Thyroid gland (tissue), 4 donors: ENCODE measurements around the gene SURF6. TPM values are rescaled to one million over a fixed set of nuclear protein-coding genes. Genes with fewer than 3 reads are reported as not detected.
"Not testable (repeated sequence)": the region's sequence is repeated elsewhere in the genome, so short reads cannot be mapped to it uniquely, and the experiment has no call there.

Source experiments
- DNase-seq, 2 donors: peaks; one replicate each; pipeline ENCODE4 v3.0.0-alpha.2; 2019
- H3K27ac ChIP-seq, 3 donors: fragments of 200-600 bp; sonication (generic); 1 replicate in 2 of 3; 2 replicates in 1 of 3; pipeline ENCODE4 v1.5.1; 2016 to 2019; ENCODE audit warnings: mild to moderate bottlenecking in 1 of 3, moderate library complexity in 1 of 3
- H3K27me3 ChIP-seq: fragments of 200-600 bp; sonication (generic); one replicate; pipeline ENCODE4 v1.5.1; 2019
- H3K36me3 ChIP-seq, 2 donors: fragments of 200-600 bp; sonication (generic); one replicate each; pipeline ENCODE4 v1.5.1; 2016 to 2019
- H3K4me1 ChIP-seq, 2 donors: fragments of 200-600 bp; sonication (generic); one replicate each; pipeline ENCODE4 v1.5.1; 2017 to 2019
- H3K4me3 ChIP-seq, 3 donors: fragments of 200-600 bp; sonication (generic); replicated peaks in 1 of 3; 1 replicate in 2 of 3; 2 replicates in 1 of 3; pipeline ENCODE4 v1.5.1; 2016; ENCODE audit warnings: mild to moderate bottlenecking in 1 of 3
- H3K9me3 ChIP-seq: fragments of 200-600 bp; sonication (generic); one replicate; pipeline ENCODE4 v1.5.1; 2017
- POLR2A ChIP-seq, 2 donors: fragments of 450-650 bp; IDR thresholded peaks; one replicate each; pipeline ENCODE4 v1.6.1; 2017; ENCODE audit warnings: antibody characterized with exemption in 2 of 2, mild to moderate bottlenecking in 2 of 2, moderate library complexity in 1 of 2
- WGBS, 2 donors: methylation state at CpG; one replicate each; pipeline ENCODE4 v1.1.5; 2017; 5-methylcytosine and 5-hydroxymethylcytosine counted together
- intact Hi-C: fragments of 100-400 bp; cut with DNase I; formaldehyde crosslinking; loops from one replicate; pipeline ENCODE4 v1.15.1; 2023
- total RNA-seq, 4 donors: library from RNA; depleted of rRNA; stranded (reverse); fragments of >200 nt; gene quantifications; one replicate each; pipeline ENCODE4 v1.2.3, GENCODE V29; 2016
- TF ChIP-seq, protein P1 (sequence below), 6 experiments: fragments of 200-600 bp in 3 of 6; fragments of 450-650 bp in 3 of 6; sonication (generic) in 3 of 6; IDR thresholded peaks; one replicate each; pipeline ENCODE4 v1.5.1; 2016 to 2019; ENCODE audit warnings: antibody characterized with exemption in 6 of 6, mild to moderate bottlenecking in 2 of 6, inconsistent platforms in 1 of 6, moderate library complexity in 1 of 6

SURF6 gene
- total RNA-seq, 4 donors from 2014 or later = 18.4 to 34.9 (median 22.0) TPM

DNA sequence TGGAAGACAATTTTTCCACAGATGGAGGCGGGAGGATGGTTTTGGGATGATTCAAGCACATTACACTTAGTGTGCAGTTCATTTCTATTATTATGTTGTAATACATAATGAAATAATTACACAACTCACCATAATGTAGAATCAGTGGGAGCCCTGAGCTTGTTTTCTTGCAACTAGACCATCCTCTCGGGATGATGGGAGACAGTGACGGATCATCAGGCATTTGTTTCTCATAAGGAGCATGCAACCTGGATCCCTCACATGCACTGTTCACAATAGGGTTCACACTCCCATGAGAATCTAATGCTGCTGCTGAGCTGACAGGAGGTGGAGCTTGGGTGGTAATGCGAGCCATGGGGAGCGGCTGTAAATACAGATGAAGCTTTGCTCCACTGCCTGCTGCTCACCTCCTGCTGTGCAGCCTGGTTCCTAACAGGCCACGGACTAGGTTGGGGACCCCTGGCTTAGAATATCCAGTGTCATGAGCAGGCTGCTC, 41.8 kb upstream of the SURF6 start:
- DNase-seq = no peak
- TF ChIP-seq, protein P1, sequence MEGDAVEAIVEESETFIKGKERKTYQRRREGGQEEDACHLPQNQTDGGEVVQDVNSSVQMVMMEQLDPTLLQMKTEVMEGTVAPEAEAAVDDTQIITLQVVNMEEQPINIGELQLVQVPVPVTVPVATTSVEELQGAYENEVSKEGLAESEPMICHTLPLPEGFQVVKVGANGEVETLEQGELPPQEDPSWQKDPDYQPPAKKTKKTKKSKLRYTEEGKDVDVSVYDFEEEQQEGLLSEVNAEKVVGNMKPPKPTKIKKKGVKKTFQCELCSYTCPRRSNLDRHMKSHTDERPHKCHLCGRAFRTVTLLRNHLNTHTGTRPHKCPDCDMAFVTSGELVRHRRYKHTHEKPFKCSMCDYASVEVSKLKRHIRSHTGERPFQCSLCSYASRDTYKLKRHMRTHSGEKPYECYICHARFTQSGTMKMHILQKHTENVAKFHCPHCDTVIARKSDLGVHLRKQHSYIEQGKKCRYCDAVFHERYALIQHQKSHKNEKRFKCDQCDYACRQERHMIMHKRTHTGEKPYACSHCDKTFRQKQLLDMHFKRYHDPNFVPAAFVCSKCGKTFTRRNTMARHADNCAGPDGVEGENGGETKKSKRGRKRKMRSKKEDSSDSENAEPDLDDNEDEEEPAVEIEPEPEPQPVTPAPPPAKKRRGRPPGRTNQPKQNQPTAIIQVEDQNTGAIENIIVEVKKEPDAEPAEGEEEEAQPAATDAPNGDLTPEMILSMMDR (IDR thresholded peaks at IDR 0.05) = no peak
- TF ChIP-seq POLR2A (IDR thresholded peaks at IDR 0.05) = no peak
- 73 to 76% methylated on average over 6 of the region's 6 CpGs for WGBS, 2 donors
- intact Hi-C loops = loop anchor here (5.0 kb wide), 1 partner anchor 40 kb away; the partner anchor contains the start of gene SURF6
- Histone ChIP-seq H3K4me3 (no peak overlapping the region), H3K27ac (no peak overlapping the region), H3K9me3 (no peaks in the 10 kb centered on the region), H3K27me3 (no peaks in the 10 kb centered on the region), H3K36me3 (peaks cover 0 to 6% of the 10 kb centered on the region in 2 donors), H3K4me1 (peaks cover 18 to 25% of the 10 kb centered on the region in 2 donors)

DNA sequence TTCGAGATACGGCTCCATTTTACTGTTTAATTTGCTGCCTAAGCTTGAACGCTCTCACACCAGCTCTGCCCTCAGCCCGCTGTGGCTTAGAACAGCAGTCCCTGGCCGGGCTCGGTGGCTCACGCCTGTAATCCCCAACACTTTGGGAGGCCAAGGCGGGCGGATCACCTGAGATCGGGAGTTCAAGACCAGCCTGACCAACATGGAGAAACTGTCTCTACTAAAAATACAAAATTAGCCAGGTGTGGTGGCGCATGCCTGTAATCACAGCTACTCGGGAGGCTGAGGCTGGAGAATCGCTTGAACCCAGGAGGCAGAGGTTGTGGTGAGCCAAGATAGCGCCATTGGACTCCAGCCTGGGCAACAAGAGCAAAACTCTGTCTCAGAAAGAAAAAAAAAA, 41.3 kb upstream of the SURF6 start:
- not testable (repeated sequence) for H3K36me3 ChIP-seq, H3K27me3 ChIP-seq, H3K4me3 ChIP-seq, H3K27ac ChIP-seq, DNase-seq, H3K9me3 ChIP-seq
- 86% methylated on average over 14 of the region's 14 CpGs for WGBS, 2 donors
- H3K4me1 ChIP-seq = peaks cover 21 to 30% of the 10 kb centered on the region in 2 donors
- intact Hi-C loops = loop anchor here (5.0 kb wide), 1 partner anchor 40 kb away; the partner anchor contains the start of gene SURF6

DNA sequence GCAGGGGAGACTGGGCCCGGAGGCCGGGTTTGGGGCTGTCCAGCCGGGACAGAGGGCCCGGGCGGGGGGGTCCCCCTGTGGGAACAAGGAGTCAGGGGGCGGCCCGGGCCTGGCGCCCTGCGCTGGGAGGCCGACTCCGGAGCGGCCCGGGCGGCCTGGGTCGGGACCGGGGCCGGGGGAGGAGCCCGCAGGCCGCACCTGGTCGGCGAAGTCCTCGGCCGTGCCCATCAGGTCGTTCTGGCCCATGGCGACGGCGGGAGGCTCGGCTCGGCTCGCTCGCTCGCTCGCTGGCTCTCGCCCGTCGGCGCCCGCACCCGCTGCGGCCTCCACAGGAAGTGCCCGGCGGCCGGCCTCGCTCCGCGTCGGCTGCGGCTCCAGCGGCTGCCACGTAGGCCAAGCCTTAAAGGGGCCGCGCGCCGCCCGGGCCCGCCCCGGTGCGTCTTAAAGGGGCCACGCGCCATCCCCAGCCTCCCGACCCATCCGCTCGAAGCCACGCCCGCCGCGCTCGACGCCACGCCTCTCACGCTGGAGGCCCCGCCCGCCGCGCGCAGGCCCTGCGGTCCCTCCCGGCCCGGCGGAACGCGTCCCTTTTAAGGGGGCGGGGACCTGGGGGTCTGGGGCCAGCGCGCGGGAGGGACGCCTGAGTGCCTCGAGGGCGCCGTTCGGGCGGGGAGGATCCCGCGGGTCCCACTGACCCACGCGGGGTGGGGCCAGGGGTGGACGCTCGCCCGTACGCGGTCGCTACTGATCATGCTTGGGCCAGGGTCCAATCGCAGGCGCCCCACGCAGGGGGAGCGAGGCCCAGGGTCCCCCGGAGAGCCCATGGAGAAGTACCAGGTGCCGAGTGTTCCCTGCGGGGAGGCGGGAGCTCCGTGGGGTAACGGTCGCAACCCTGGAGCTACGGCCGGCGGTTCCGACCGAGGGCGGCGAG, 40.0 kb upstream of the SURF6 start, which contains the start of the genes STKLD1 and SURF4:
Gene STKLD1, plus strand, starts transcription at position 643 of the 931 bp plus-strand sequence. Its CDS starts 108 bp downstream, at position 751.
Gene SURF4, minus strand, starts transcription at position 337 of the 931 bp plus-strand sequence. Its CDS starts 91 bp downstream, at position 246.
- Histone ChIP-seq H3K4me1 (peaks cover 34 to 42% of the 10 kb centered on the region in 2 donors), H3K9me3 (no peaks in the 10 kb centered on the region)
- 0 to 1% methylated on average over 24 to 33 of the region's 120 CpGs for WGBS, 2 donors

DNA sequence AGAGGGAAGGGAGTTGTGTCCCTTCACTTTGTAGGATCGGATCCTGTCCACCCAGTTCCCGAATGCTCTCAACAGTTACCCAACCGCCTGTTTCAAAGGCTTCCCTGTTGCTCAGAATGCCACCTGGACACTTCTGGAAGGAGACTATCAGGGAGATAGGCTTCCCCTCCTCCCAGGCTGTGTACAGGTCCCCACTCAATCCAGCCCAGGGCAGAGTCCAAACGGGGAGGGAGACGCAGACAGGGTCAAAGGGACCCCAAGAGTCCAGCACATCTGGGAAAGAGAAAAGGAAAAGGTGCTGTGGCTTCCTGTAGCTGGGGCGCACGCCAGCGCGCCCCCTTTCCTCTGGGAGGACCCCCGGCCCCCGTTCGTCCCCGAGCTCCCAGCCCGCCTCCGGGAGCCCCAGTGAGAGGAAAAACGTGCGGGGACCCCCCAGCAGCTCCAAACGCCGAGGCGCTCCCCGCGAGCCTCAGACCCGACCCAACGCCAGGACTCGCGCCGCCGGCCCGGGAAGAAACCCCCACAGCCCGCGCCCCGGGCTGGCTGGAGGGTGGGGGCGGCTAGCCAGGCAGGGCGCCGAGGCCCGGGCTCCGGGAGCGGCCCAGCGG, 39.2 kb upstream of the SURF6 start:
- intact Hi-C loops = loop anchor here (5.0 kb wide), 1 partner anchor 38 kb away; the partner anchor contains the start of gene SURF6
- Histone ChIP-seq H3K4me3 (peak overlapping the region; percentile 48 to 97 (median 56)), H3K27me3 (no peaks in the 10 kb centered on the region), H3K9me3 (no peaks in the 10 kb centered on the region), H3K27ac (peak overlapping the region; percentile 81 to 93 (median 92)), H3K4me1 (peaks cover 37 to 47% of the 10 kb centered on the region in 2 donors), H3K36me3 (peaks cover 0 to 6% of the 10 kb centered on the region in 2 donors)
- peak; percentile 17 to 22 for DNase-seq
- TF ChIP-seq, protein P1 (IDR thresholded peaks at IDR 0.05) = no peak
- TF ChIP-seq POLR2A (IDR thresholded peaks at IDR 0.05) = no peak
- WGBS, 2 donors = 1 to 2% methylated on average over 15 to 17 of the region's 39 CpGs

More for the DNA sequence above, 40.0 kb upstream of the SURF6 start, which contains the start of the genes STKLD1 and SURF4:
- H3K36me3 ChIP-seq = peaks cover 0 to 6% of the 10 kb centered on the region in 2 donors
- peak; percentile 95 to 96 for DNase-seq
- peak within 1 kb of the TSS; percentile 81 to 93 (median 92) for H3K27ac ChIP-seq
- peak in 1 of 2 donors; percentile 92 for TF ChIP-seq POLR2A (IDR thresholded peaks at IDR 0.05)
- TF ChIP-seq, protein P1 (IDR thresholded peaks at IDR 0.05) = peak in 1 of 6 experiments; percentile 36
- peak within 1 kb of the TSS; percentile 56 to 97 (median 79) for H3K4me3 ChIP-seq
- intact Hi-C loops = loop anchor here (5.0 kb wide), 1 partner anchor 39 kb away; the partner anchor contains the start of gene SURF6
- no peaks in the 10 kb centered on the region for H3K27me3 ChIP-seq

DNA sequence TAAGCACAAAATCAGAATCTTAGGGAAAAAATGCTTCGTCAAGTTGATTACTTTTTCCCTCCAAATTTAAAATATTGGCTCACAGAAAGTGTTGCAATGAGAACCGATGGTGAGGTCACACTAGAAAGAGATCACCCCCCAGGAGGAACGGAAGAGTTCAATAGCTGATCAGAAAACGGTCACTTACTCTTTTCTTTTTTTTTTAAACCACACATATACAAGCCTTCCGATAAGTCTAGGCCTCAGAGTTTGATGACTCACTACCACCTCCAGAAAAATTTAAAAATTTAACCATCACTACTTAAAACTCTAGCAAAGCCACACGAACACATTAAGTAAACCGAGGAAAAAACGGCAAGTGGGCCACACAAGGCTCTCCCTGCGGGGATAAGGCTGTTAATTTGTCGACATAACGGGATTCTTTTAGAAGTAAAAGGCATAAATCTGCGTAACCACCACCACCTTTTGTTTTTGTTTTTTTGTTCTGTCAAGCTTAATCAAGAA, 38.7 kb upstream of the SURF6 start:
- H3K9me3 ChIP-seq = no peaks in the 10 kb centered on the region
- peaks cover 0 to 6% of the 10 kb centered on the region in 2 donors for H3K36me3 ChIP-seq
- H3K27me3 ChIP-seq = no peaks in the 10 kb centered on the region
- no peak for TF ChIP-seq POLR2A (IDR thresholded peaks at IDR 0.05)
- TF ChIP-seq, protein P1 (IDR thresholded peaks at IDR 0.05) = no peak
- intact Hi-C loops = loop anchor here (5.0 kb wide), 1 partner anchor 37 kb away; the partner anchor contains the start of gene SURF6
- DNase-seq = no peak
- H3K27ac ChIP-seq = peak overlapping the region in 1 of 3 donors; percentile 93
- H3K4me1 ChIP-seq = peaks cover 37 to 52% of the 10 kb centered on the region in 2 donors
- H3K4me3 ChIP-seq = peak overlapping the region; percentile 48 to 97 (median 56)
- WGBS, 2 donors = 26 to 31% methylated on average over 12 of the region's 12 CpGs
